Activated naive CD8-positive, alpha-beta T cell treated with anti-CD3 and anti-CD28 coated beads, Interleukin-2, amount 10 ng/mL, durations not matched to agents 7 days and 5 days (primary cell): ENCODE data around the gene LMLN. TPM values are rescaled to one million over a fixed set of nuclear protein-coding genes. Genes with fewer than 3 reads are reported as not detected.
"Not testable (repeated sequence)": the region's sequence is repeated elsewhere in the genome, so short reads cannot be mapped to it uniquely, and the experiment has no call there.

Experiments
- ATAC-seq: fragments of 150-1000 bp; cut with Tn5 transposase; one replicate; pipeline ENCODE4 v1.10.0; 2021; ENCODE audit warnings: low read depth, moderate library complexity
- POLR2A ChIA-PET: fragments of 350-600 bp; sonication (Branson Sonifier 250); formaldehyde crosslinking; loops from one replicate; lab custom pipeline; 2021; ENCODE audit warnings: antibody characterized with exemption; lab: Charles Lee
- DNase-seq: peaks from one replicate; pipeline ENCODE4 v3.0.0; 2021
- H3K27ac Mint-ChIP-seq: one replicate; pipeline ENCODE4 v1.8.0; 2022; ENCODE audit warnings: mild to moderate bottlenecking, mixed read lengths
- H3K27me3 Mint-ChIP-seq: one replicate; pipeline ENCODE4 v1.8.0; 2022; ENCODE audit warnings: mild to moderate bottlenecking, moderate library complexity, mixed read lengths
- H3K36me3 Mint-ChIP-seq: one replicate; pipeline ENCODE4 v1.8.0; 2021; ENCODE audit warnings: mild to moderate bottlenecking, mixed read lengths
- H3K4me1 Mint-ChIP-seq: one replicate; pipeline ENCODE4 v1.8.0; 2021; ENCODE audit warnings: mixed read lengths
- H3K4me3 Mint-ChIP-seq: one replicate; pipeline ENCODE4 v1.8.0; 2022; ENCODE audit warnings: mild to moderate bottlenecking, moderate library complexity, mixed read lengths
- H3K9me3 Mint-ChIP-seq: one replicate; pipeline ENCODE4 v1.8.0; 2021; ENCODE audit warnings: mixed read lengths
- total RNA-seq, 2 experiments: library from RNA; stranded (reverse); gene quantifications; one replicate each; pipeline ENCODE4 v1.2.3, GENCODE V29; 2021

Gene LMLN
- total RNA-seq, 2 experiments from 2014 or later: 7.9 to 8.2 TPM

- POLR2A ChIA-PET: no interaction called here
- DNase-seq (no peak), ATAC-seq (no peak)
- H3K36me3 Mint-ChIP-seq: no peaks in the 10 kb centered on the region
- H3K27ac Mint-ChIP-seq: no peak overlapping the region
- no peaks in the 10 kb centered on the region for H3K4me1 Mint-ChIP-seq
- no peaks in the 10 kb centered on the region for H3K27me3 Mint-ChIP-seq
- no peaks in the 10 kb centered on the region for H3K9me3 Mint-ChIP-seq
- no peak overlapping the region for H3K4me3 Mint-ChIP-seq
These were observed 86.3 kb downstream of the LMLN start for GRCh38 chr3:198046120-198046857.

- Mint-ChIP-seq H3K4me3 (no peak overlapping the region), H3K36me3 (no peaks in the 10 kb centered on the region), H3K4me1 (no peaks in the 10 kb centered on the region), H3K27ac (no peak overlapping the region), H3K9me3 (no peaks in the 10 kb centered on the region), H3K27me3 (peaks cover 3% of the 10 kb centered on the region)
- POLR2A ChIA-PET: no interaction called here
- ATAC-seq (no peak), DNase-seq (no peak)
These were observed 88.4 kb downstream of the LMLN start for GRCh38 chr3:198048445-198048844.

GRCh38 chr3:198051836-198052235, 91.8 kb downstream of the LMLN start:
- DNase-seq (no peak), ATAC-seq (no peak)
- Mint-ChIP-seq H3K9me3 (no peaks in the 10 kb centered on the region), H3K4me1 (no peaks in the 10 kb centered on the region), H3K27me3 (peaks cover 6% of the 10 kb centered on the region), H3K4me3 (no peak overlapping the region), H3K27ac (no peak overlapping the region), H3K36me3 (no peaks in the 10 kb centered on the region)
- POLR2A ChIA-PET: no interaction called here

GRCh38 chr3:198053462-198053861, 93.4 kb downstream of the LMLN start:
- H3K9me3 Mint-ChIP-seq, ATAC-seq, H3K36me3 Mint-ChIP-seq, DNase-seq, H3K4me3 Mint-ChIP-seq, H3K27ac Mint-ChIP-seq, H3K4me1 Mint-ChIP-seq, POLR2A ChIA-PET, H3K27me3 Mint-ChIP-seq: not testable (repeated sequence)

- H3K36me3 Mint-ChIP-seq: no peaks in the 10 kb centered on the region
- no peak overlapping the region for H3K4me3 Mint-ChIP-seq
- H3K27ac Mint-ChIP-seq: no peak overlapping the region
- POLR2A ChIA-PET: no interaction called here
- no peak for DNase-seq
- peaks cover 8% of the 10 kb centered on the region for H3K27me3 Mint-ChIP-seq
- no peaks in the 10 kb centered on the region for H3K4me1 Mint-ChIP-seq
- no peaks in the 10 kb centered on the region for H3K9me3 Mint-ChIP-seq
- ATAC-seq: no peak
These were observed 101.4 kb downstream of the LMLN start for GRCh38 chr3:198061119-198062067.

- H3K27me3 Mint-ChIP-seq: peaks cover 6% of the 10 kb centered on the region
- H3K9me3 Mint-ChIP-seq: no peaks in the 10 kb centered on the region
- DNase-seq: no peak
- H3K27ac Mint-ChIP-seq: no peak overlapping the region
- ATAC-seq: no peak
- no peaks in the 10 kb centered on the region for H3K36me3 Mint-ChIP-seq
- no peak overlapping the region for H3K4me3 Mint-ChIP-seq
- POLR2A ChIA-PET: no interaction called here
- no peaks in the 10 kb centered on the region for H3K4me1 Mint-ChIP-seq
These were observed 102.0 kb downstream of the LMLN start for GRCh38 chr3:198062068-198062465.

- POLR2A ChIA-PET: no interaction called here
- DNase-seq (no peak), ATAC-seq (no peak)
- Mint-ChIP-seq H3K27ac (no peak overlapping the region), H3K9me3 (no peaks in the 10 kb centered on the region), H3K4me1 (no peaks in the 10 kb centered on the region), H3K4me3 (no peak overlapping the region), H3K36me3 (no peaks in the 10 kb centered on the region), H3K27me3 (peaks cover 5% of the 10 kb centered on the region)
These were observed 104.4 kb downstream of the LMLN start for GRCh38 chr3:198064420-198064819.

- DNase-seq (no peak), ATAC-seq (no peak)
- H3K27me3 Mint-ChIP-seq: peaks cover 2% of the 10 kb centered on the region
- H3K27ac Mint-ChIP-seq: no peak overlapping the region
- no peaks in the 10 kb centered on the region for H3K36me3 Mint-ChIP-seq
- no peaks in the 10 kb centered on the region for H3K4me1 Mint-ChIP-seq
- POLR2A ChIA-PET: no interaction called here
- no peak overlapping the region for H3K4me3 Mint-ChIP-seq
- no peaks in the 10 kb centered on the region for H3K9me3 Mint-ChIP-seq
These were observed 105.9 kb downstream of the LMLN start for GRCh38 chr3:198065897-198066296.

- Mint-ChIP-seq H3K4me3 (no peak overlapping the region), H3K27ac (no peak overlapping the region), H3K36me3 (no peaks in the 10 kb centered on the region), H3K27me3 (peaks cover 2% of the 10 kb centered on the region), H3K4me1 (peaks cover 10% of the 10 kb centered on the region), H3K9me3 (no peaks in the 10 kb centered on the region)
- ATAC-seq (no peak), DNase-seq (no peak)
- POLR2A ChIA-PET: no interaction called here
These were observed 107.4 kb downstream of the LMLN start for GRCh38 chr3:198067416-198067815.

- Mint-ChIP-seq H3K36me3 (peaks cover 2% of the 10 kb centered on the region), H3K4me3 (no peak overlapping the region), H3K27me3 (peaks cover 8% of the 10 kb centered on the region), H3K9me3 (no peaks in the 10 kb centered on the region), H3K27ac (no peak overlapping the region), H3K4me1 (peaks cover 13% of the 10 kb centered on the region)
- no peak for ATAC-seq
- POLR2A ChIA-PET: no interaction called here
- DNase-seq: no peak
These were observed 110.9 kb downstream of the LMLN start for GRCh38 chr3:198070871-198071270.

GRCh38 chr3:198071602-198072287, 111.7 kb downstream of the LMLN start:
- H3K27me3 Mint-ChIP-seq: peaks cover 8% of the 10 kb centered on the region
- H3K27ac Mint-ChIP-seq: peak overlapping the region; percentile 24
- POLR2A ChIA-PET: interaction anchor here (1.2 kb wide), 1 partner anchor 9 kb away, joined by 5 read pairs; no protein-coding TSS in a partner anchor
- ATAC-seq: peak; percentile 99
- no peak for DNase-seq
- H3K4me1 Mint-ChIP-seq: peaks cover 13% of the 10 kb centered on the region
- H3K9me3 Mint-ChIP-seq: no peaks in the 10 kb centered on the region
- H3K4me3 Mint-ChIP-seq: peak overlapping the region; percentile 27
- peaks cover 2% of the 10 kb centered on the region for H3K36me3 Mint-ChIP-seq

- Mint-ChIP-seq H3K27me3 (peaks cover 21% of the 10 kb centered on the region), H3K36me3 (peaks cover 2% of the 10 kb centered on the region), H3K27ac (no peak overlapping the region), H3K4me1 (peaks cover 12% of the 10 kb centered on the region), H3K9me3 (peaks cover under 1% of the 10 kb centered on the region), H3K4me3 (no peak overlapping the region)
- POLR2A ChIA-PET: no interaction called here
- DNase-seq (no peak), ATAC-seq (no peak)
These were observed 116.8 kb downstream of the LMLN start for GRCh38 chr3:198076722-198077308.
